ENCODE data around the gene PRKACA.

PRKACA gene

GRCh38 chr19:14059093-14059480, 58.5 kb downstream of the PRKACA start:
- ChIA-PET POLR2A (ENCODE audit: low non-redundant PET) (no interaction called here), CTCF (interaction anchor here (0.6 to 3.0 kb wide), 18 partner anchors 8 to 473 kb away, joined by 3 to 22 read pairs (median 4); partner anchors contain the start of genes IL27RA and MISP3)

GRCh38 chr19:14058182-14059092, 59.1 kb downstream of the PRKACA start:
- POLR2A ChIA-PET (ENCODE audit: low non-redundant PET) = no interaction called here
- no peak for DNase-seq (ENCODE audit: low spot score)
- CTCF ChIA-PET = interaction anchor here (0.6 to 3.0 kb wide), 17 partner anchors 8 to 474 kb away, joined by 3 to 22 read pairs (median 4); partner anchors contain the start of genes IL27RA and MISP3
- H3K27ac ChIP-seq = no peak overlapping the region
- no peak for TF ChIP-seq CTCF (conservative IDR thresholded peaks at IDR 0.05; ENCODE audit: low read depth)

More at GRCh38 chr19:14059093-14059480, 58.5 kb downstream of the PRKACA start:
- DNase-seq (ENCODE audit: low spot score) = no peak
- peak; percentile 78 for TF ChIP-seq CTCF (conservative IDR thresholded peaks at IDR 0.05; ENCODE audit: low read depth)
- H3K27ac ChIP-seq = no peak overlapping the region

- no peak for TF ChIP-seq CTCF (conservative IDR thresholded peaks at IDR 0.05; ENCODE audit: low read depth)
- POLR2A ChIA-PET (ENCODE audit: low non-redundant PET) = no interaction called here
- CTCF ChIA-PET = interaction anchor here (0.6 to 1.4 kb wide), 6 partner anchors 9 to 365 kb away, joined by 3 to 6 read pairs (median 4); no protein-coding TSS in a partner anchor
- no peak for DNase-seq (ENCODE audit: low spot score)
- no peak overlapping the region for H3K27ac ChIP-seq
Observed at GRCh38 chr19:14056741-14057356, 60.7 kb downstream of the PRKACA start.

- DNase-seq (ENCODE audit: low spot score) = no peak
- no peak for TF ChIP-seq CTCF (conservative IDR thresholded peaks at IDR 0.05; ENCODE audit: low read depth)
- CTCF ChIA-PET = interaction anchor here (0.6 kb wide), 1 partner anchor 9 kb away, joined by 3 read pairs; no protein-coding TSS in a partner anchor
- POLR2A ChIA-PET (ENCODE audit: low non-redundant PET) = no interaction called here
- H3K27ac ChIP-seq = no peak overlapping the region
Observed at GRCh38 chr19:14056069-14056666, 61.4 kb downstream of the PRKACA start.

- ChIA-PET CTCF (no interaction called here), POLR2A (ENCODE audit: low non-redundant PET) (no interaction called here)
- H3K27ac ChIP-seq = no peak overlapping the region
- TF ChIP-seq CTCF (conservative IDR thresholded peaks at IDR 0.05; ENCODE audit: low read depth) = no peak
- DNase-seq (ENCODE audit: low spot score) = no peak
Observed at GRCh38 chr19:14055396-14055795, 62.2 kb downstream of the PRKACA start.

GRCh38 chr19:14054721-14055120, 62.8 kb downstream of the PRKACA start:
- no peak overlapping the region for H3K27ac ChIP-seq
- POLR2A ChIA-PET (ENCODE audit: low non-redundant PET) = no interaction called here
- DNase-seq (ENCODE audit: low spot score) = no peak
- no peak for TF ChIP-seq CTCF (conservative IDR thresholded peaks at IDR 0.05; ENCODE audit: low read depth)
- CTCF ChIA-PET = interaction anchor here (0.6 kb wide), 1 partner anchor 18 kb away, joined by 4 read pairs; no protein-coding TSS in a partner anchor

Measured in RWPE1 (cell line).